Fibroblast of peridontal ligament (primary cell): ENCODE data around the gene MT1E.

ENCODE experiments used
- DNase-seq: peaks from one replicate; pipeline ENCODE4 v3.0.0-alpha.2; 2010; ENCODE audit errors: extremely low read depth

The MT1E gene

DNA sequence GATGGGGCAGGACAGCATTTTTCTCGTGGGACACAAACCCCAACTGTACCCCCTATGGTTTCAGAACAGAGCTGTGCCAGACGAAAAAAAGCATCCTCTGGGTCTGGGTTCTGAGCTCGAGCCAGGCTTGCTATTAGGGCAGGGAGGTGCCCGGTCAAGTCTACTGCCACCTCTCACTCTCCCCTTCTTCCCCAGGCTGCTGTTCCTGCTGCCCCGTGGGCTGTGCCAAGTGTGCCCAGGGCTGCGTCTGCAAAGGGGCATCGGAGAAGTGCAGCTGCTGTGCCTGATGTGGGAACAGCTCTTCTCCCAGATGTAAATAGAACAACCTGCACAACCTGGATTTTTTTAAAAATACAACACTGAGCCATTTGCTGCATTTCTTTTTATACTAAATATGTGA, 1.1 kb downstream of the MT1E start:
- no peak for DNase-seq

DNA sequence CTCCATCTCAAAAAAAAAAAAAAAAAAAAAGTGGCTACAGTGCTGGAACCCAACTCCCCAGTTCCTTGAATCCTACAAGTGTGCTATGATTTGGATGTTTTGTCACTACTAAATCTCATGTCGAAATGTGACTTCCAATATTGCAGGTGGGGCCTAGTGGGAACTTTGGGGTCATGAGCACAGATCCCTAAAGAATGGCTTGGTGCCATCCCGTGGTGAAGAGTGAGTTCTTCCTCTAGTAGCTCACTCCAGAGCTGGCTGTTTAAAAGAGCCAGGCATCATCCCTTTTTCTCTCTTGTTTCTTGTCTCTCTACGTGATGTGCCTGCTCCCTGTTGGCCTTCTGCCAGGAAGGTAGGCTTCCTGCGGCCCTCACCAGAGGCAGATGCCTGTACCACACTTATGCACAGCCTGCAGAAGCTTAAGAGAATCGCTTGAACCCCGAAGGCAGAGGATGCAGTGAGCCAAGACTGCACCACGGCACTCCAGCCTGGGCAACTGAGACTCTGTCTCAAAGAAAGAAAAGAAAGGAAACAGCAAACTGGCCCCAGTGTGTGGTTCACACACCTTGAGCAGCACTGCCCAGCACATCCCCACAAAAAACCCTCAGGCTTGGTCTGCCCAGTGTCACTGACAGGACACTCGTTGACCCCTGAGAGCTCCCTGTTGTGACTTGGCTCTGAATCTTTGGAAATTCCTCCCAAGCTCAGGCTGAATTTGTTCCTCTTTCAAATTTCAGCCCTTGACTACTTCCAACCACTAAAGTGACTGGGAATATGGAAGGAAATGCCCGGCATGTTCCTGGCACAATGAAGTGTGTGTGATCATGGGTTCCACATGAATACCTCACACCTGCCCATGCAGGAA, 3.1 kb downstream of the MT1E start:
- DNase-seq: no peak

DNA sequence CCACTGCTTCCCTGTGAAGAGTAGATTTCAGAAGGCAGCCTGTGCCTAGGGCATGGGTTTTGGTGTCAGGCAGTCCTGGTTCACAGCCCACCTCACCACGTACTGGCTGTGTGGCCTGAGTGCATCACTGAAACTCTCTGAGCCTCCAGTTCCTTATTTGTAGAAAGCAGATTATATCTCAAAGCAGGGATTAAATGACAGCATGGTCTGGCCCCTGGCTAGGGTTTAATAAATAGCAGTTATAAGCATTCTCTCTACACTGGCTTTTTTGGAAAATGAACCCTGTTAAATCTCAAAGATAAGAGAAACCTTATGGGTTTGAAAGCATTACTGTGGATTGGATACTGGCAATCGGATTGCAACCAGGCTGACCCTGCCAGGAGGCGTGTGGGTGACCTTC, 4.0 kb downstream of the MT1E start:
- no peak for DNase-seq

DNA sequence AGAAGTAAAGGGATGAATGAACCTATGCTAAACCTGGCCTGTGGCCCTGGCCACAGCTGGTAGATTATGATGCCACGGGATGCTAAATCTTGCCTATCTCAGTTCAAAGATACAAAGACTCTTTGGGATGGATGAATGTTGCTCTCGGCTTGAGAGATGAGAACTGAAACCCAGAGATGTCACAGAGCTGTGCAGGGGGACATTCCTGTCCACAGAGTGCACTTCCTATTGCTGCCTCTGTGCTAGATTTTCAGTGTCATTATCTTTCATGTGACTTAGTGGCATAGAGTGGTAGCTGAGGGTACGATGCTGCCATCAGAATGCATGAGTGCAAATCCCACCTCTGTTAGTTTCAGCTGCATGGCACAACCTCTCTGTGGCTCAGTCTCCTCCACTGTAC, 4.6 kb downstream of the MT1E start:
- DNase-seq: no peak

DNA sequence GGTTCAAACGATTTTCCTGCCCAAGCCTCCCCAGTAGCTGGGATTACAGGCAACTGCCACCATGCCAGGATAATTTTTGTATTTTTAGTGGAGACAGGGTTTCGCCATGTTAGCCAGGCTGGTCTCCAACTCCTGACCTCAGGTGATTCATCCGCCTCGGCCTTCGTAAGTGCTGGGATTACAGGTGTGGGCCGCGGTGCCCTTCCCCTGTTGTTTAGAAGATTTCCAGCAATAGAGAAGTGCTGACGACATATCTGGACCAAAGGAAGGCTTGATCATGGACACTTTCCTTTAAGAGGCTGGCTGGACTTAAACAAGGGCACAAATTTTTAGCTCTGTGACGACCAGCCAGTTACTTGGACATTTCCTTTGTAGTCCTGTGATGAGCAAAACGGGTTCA, 5.6 kb downstream of the MT1E start:
- DNase-seq: no peak

DNA sequence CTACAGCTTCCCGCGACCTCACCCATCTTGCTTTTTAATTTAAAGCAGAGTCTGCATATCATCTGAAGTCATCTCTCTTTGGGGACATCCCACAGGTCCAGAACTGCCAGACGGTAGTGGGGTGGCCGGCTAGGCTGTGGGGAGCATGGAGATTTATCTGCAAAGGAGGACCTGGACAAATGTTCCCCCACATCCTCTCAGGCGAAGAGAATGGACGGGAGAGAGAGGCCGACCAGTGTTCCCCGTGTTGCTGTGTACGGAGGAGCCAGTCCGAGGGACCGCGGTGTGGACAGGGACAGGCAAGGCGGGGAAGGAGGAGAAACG, 6.2 kb downstream of the MT1E start:
- no peak for DNase-seq

DNA sequence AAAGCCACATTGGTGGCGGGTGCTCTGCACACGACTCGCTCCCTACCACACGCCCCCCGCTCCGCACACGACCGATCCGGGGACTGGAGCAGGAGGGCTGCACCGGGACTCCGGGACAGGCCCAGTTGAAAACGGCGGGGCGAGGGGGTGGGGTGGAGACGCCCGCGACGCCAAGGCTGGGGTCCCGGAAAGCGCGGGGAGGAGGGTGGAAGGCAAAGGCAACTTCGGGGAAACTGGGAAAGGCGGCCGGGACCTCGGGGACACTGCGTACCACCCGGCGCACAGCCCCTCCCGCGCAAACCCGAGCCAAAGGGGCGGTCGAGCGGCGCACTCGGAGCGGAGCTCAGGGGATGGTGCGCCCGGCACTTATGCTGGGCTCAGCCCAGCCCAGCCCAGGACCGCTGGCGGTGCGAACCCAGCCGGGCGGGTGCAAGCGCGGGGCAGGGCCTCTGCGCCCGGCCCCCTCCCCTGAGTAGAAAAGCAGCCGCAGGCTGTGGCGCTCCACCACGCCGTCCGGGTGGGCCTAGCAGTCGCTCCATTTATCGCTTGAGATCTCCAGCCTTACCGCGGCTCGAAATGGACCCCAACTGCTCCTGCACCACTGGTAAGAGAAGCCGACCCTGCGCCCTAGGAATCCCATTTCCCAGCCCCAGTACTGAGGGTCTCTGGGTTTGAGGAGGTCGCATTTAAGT, 6.7 kb downstream of the MT1E start, which contains the start of gene MT1M:
MT1M (plus strand) TSS at position 504 of the 692 bp plus-strand sequence; CDS start at position 577, 73 bp downstream.
- DNase-seq: no peak

DNA sequence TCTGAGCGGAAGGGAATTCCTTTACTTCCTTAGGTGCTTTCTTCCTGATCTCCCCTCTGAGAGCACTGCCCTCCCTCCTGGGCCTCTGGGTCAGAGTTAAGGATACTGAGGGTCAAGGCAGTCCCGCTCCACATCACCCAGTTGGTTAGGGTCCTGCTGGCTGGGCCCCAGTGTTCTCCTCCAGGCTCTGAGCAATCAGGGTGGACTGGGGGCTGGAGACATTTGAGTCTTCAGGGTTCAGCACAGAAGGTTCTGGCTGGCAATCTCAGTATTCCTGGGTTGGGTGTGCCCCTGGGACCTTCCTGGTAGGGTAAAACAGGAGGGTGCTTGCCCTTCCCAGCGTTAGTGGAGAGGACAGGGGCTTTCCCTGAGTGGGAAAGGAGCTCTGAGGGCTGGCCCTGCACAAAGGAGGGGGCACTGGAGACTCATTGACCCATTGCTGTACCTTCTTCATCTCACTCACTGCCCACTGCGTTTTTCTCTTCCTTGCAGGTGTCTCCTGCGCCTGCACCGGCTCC, 7.3 kb downstream of the MT1E start:
- no peak for DNase-seq

DNA sequence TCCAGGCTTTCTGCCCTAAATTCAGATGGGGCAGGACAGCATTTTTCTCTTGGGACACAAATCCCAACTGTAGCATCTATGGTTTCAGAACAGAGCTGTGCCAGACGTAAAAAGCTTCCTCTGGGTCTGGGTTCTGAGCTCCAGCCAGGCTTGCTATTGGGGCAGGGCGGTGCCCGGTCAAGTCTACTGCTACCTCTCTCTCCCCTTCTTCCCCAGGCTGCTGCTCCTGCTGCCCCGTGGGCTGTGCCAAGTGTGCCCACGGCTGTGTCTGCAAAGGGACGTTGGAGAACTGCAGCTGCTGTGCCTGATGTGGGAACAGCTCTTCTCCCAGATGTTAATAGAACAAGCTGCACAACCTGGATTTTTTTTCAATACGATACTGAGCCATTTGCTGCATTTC, 8.0 kb downstream of the MT1E start:
- DNase-seq: no peak

DNA sequence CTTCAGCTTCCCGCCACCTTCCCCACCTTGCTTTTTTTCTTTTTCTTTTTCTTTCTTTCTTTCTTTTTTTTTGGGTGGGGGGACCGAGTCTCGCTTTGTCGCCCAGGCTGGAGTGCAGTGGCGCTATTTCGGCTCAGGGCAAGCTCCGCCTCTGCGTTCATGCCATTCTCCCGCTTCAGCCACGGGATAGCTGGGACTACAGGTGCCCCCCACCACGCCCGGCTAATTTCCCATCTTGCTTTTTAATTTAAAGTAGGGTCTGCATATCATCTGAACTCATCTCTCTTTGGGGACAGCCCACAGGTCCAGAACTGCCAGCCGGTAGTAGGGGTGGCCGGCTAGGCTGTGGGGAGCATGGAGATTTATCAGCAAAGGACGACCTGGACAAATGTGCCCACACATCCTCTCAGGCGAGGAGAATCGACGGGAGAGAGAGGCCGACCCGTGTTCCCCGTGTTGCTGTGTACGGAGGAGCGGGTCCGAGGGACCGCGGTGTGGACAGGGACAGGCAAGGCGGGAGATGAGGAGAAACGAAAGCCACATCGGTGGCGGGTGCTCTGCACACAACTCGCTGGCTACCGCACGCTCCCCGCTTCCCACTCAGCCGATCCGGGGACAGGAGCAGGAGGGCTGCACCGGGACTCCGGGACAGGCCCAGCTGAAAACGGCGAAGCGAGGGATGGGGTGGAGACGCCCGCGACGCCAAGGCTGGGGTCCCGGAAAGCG, 9.3 kb downstream of the MT1E start:
- DNase-seq: no peak

DNA sequence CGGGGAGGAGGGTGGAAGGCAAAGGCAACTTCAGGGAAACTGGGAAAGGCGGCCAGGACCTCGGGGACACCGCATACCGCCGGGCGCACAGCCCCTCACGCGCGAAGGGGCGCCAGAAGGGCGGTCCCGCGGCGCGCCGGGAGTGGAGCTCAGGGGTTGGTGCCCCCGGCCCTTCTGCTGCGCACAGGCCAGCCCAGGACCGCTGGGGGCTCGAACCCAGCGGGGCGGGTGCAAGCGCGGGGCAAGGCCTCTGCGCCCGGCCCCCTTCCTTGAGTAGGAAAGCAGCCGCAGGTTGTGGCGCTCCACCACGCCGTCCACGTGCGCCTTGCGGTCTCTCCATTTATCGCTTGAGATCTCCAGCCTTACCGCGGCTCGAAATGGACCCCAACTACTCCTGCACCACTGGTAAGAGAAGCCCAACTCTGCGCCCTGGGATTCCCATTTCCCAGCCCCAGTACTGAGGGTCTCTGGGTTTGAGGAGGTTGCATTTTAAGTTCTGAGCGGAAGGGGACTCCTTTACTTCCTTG, 9.9 kb downstream of the MT1E start:
- no peak for DNase-seq

DNA sequence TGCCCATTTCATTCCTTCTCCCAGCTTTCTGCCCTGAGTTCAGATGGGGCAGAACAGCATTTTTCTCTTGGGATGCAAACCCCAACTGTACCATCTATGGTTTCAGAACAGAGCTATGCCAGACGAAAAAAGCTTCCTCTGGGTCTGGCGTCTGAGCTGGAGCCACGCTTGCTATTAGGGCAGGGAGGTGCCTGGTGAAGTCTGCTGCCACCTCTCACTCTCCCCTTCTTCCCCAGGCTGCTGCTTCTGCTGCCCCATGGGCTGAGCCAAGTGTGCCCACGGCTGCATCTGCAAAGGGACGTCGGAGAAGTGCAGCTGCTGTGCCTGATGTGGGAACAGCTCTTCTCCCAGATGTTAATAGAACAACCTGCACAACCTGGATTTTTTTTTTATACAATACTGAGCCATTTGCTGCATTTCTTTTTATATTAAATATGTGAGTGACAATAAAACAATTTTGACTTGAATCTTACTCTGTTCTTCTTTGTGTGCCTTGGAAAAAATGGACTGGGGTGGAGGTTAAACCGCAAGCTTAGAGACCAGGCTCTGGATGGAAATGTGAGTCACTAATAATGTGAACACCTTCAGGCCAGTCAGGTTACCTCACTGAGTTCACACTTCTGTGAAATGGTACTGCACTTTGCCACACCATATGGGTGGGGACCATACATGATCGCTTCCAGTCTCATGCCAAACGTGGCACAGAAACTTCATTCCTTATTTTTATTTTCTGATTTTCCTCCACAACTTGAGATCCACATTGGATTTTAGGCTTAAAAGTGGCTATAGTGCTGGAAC, 11.2 kb downstream of the MT1E start:
- no peak for DNase-seq

DNA sequence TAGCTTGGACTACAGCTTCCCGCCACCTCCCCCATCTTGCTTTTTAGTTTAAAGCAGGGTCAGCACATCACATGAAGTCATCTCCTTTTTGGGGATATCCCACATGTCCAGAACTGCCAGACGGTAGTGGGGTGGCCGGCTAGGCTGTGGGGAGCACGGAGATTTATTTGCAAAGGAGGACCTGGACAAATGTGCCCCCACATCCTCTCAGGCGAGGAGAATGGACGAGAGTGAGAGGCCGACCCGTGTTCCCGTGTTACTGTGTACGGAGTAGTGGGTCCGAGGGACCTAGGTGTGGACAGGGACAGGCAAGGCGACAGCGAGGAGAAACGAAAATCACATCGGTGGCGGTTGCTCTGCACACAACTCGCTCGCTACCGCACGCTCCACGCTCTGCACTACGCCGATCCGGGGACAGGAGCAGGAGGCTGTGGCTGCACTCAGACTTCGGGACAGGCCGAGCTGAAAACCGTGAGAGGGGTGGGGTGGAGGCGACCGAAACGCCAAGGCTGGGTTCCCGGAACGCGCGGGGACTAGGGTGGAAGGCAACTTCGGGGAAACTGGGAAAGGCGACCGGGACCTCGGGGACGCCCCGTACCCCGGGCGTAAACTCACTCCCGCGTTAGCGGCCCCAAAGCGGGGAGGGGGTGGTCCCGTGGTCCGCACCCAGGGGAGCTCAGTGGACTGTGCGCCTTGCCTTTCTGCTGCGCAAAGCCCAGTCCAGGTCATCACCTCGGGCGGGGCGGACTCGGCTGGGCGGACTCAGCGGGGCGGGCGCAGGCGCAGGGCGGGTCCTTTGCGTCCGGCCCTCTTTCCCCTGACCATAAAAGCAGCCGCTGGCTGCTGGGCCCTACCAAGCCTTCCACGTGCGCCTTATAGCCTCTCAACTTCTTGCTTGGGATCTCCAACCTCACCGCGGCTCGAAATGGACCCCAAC, 12.5 kb downstream of the MT1E start, which contains the start of gene MT1A:
MT1A (plus strand) TSS at position 853 of the 937 bp plus-strand sequence; CDS start at position 926, 73 bp downstream.
- peak; percentile 20 for DNase-seq

DNA sequence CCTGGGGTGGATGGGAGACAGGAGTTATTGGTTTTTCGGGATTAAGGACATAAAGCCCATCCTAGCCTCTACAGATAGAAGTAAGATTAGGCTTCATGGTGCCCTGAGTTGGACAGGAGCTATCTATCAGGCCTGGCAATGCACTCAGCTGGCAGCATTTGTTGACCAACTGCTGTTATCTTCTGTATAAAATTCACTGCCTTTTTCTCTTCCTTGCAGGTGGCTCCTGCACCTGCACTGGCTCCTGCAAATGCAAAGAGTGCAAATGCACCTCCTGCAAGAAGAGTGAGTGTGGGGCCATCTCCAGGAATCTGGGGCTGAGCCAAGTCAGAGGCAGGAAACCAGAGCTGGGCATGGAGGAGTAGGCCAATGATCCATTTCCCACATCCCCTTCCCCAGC, 13.5 kb downstream of the MT1E start:
- no peak for DNase-seq

DNA sequence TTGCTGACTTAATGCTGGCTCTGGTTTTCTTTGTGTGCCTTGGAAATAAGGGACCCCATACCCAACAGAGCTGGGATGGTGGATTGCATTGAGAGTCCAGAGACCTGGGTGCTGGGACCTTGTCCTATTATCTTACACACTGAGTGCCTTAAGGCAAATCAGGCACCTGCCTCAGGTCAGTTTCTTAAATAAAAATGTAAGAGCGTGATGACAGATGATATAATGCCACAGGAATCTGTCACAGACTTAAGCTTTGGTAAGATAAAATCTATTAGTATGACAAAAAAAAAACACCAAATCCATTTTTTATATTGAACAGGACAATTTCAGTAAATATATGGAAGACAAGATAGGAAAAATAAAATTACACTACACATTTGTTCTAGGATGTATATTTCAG, 14.5 kb downstream of the MT1E start:
- DNase-seq: no peak

DNA sequence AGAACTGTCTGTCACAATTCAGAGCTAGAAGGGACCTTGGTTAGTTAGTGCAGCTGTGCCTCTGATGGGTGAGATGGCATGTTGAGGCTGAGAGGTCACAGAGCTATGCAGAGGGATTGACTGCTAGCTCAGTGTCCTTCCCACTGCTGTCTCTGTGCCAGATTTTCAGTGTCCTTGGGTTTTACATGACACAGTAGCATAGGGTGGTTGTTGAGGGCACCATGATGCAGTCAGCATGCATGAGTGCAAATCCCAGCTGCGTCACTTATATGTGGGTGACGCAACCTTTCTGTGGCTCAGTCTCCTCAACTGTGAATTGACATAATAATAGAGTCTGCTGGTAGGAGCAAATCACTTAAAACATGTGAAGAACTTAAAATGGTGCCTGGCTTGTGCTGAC, 15.6 kb downstream of the MT1E start:
- DNase-seq: no peak

DNA sequence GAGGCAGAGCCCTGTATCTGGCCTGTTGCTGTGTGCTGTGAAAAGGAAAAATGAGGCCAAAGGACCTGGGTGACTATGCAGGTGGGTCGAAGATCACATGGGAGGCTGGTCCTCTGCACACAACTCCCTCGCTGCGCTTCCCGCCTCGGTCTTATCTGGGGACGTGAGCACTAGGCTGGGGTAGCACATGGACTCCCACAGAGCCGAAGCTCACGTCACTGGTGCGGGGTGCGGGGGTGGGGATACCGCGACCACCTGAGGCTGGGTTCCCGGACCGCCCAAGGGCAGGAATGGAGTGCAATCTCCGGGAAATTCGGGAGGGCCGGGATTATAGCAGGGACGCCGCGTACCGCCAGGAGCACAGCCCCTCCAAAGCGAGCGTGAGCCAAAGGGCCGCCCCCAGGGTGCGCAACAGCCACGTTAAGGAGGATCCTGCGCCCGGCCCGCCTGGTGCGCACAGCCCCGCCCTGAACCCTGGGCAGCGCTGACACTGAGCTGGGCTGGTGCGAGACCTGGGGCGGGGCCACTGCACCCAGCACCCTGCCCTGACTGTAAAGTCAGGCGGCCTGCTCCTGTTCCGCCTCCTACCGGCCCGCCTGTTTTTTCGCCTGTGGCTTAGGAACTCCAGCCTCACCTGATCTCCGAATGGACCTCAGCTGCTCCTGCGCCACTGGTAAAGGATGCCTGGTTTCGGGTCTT, 17.6 kb downstream of the MT1E start:
- DNase-seq: peak; percentile 17

DNA sequence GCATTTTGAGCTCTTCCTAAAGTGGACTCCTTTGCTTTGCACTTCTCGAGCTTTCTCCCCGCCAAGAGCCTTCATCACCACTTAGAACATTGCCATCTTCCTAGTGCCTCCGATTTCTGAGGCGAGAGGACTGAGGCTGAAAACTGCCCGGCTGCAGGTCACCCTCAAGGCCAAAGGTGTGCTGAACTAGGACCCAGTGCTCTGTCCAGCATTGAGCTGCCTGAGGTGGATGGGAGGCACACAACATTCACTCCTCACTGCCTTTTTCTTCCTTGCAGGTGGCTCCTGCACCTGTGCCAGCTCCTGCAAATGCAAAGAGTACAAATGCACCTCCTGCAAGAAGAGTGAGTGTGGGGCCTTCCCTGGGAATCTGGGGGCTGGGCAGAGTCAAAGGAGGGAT, 18.3 kb downstream of the MT1E start:
- no peak for DNase-seq

DNA sequence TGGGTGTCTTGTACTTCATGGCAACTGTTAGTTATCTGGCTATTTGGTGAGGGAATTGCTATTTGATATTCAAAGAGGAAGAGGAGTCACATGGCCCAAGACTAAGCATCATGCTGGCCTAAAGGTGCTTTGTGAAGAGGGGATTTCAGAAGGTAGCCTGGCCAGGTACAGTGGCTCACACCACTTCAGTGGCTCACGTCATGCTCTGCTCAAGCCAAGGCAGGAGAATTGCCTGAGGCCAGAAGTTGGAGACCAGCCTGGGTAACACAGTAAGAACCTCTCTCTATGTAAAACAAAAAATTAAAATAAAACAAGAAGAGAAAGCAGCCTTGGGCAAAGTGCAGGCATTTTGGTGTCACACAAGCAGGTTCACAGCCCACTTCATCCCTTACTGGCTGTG, 19.7 kb downstream of the MT1E start:
- DNase-seq: no peak

DNA sequence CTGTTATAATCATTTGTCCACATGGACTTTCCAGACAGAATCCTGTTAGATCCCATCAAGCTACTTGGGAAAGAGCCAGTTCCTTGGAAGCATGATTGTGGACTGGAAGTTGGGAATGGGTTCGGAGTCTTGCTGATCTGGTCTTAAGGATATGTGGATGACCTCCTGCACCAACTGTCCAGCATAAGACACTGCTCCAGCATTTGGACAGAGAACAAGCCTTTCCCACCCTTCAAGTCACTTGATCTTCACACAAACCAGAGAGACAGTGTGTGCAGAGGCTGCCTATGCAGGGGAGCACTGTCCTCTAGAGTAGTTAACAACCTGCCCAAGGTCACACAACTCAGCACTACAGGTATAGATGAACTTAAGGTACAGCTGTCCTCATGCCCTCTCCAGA, 20.3 kb downstream of the MT1E start:
- no peak for DNase-seq
